Measurements from ENCODE around the gene SLC16A10.
A peak's percentile ranks its signal among the peaks of the same experiment; 100 is the strongest.

SLC16A10 gene

GRCh38 chr6:111222341-111222740 lies 135.0 kb downstream of the SLC16A10 start:
- TF ChIP-seq CTCF (IDR thresholded peaks at IDR 0.05; ENCODE audit: low read depth, low read length), result no peak
- DNase-seq (ENCODE audit: extremely low read depth, low read depth), result no peak

- TF ChIP-seq CTCF (IDR thresholded peaks at IDR 0.05; ENCODE audit: low read depth, low read length), result no peak
- DNase-seq (ENCODE audit: extremely low read depth, low read depth), result no peak
These were observed 140.8 kb downstream of the SLC16A10 start for GRCh38 chr6:111228094-111228493.

DNA sequence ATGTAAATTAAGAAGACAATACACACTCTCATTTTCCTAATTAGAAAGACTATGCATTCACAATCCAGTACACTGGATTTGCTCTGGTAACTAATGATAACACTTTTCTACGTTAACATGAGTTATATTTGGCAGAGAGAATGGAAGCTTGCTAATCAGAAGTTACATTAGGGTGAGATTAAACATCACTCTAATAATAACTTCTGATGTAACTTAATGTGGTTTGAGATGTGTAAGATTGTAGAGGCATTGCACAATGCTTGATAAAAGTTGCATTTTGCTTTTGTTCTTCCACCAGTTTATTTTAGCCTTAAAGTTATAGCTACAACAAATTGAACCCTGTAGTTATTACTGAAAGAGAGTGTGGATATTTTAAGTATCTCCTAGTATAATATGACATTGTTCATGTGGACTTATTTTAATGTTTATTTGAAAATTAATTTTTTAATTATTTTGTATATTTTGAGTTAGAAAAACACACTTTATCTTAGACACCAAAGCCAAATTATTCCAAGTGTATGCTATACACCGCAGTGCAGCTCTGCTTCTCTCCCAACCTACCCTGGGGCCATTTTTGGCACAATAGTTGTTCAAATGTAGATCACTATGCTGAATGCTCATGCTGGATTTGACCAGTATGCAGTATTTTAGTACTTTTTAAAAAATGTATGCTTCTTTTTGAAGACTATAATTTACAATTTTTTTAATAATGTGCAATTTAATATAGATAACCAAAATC lies 143.2 kb downstream of the SLC16A10 start:
- DNase-seq (ENCODE audit: extremely low read depth, low read depth), result peak; percentile 56

DNA sequence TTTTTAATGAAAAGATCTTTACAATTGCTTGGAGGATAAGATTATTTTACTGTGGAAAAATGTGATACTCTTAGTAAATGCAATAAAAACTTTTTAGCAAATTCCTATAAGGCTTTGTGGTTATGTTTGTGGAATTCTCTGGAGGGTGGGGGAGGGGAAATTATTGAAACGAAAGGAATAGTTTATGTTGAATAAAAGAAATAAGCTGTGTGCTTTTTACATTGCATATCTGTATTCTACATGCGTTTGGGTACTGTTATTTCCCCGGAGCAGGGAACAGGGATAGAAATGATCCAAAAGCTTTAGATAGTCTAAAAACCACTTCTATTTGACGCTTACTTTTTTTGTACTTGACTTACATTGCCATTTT lies 143.8 kb downstream of the SLC16A10 start:
- no peak for DNase-seq (ENCODE audit: extremely low read depth, low read depth)
- TF ChIP-seq CTCF (IDR thresholded peaks at IDR 0.05; ENCODE audit: low read depth, low read length), result no peak

More for the DNA sequence above, 143.2 kb downstream of the SLC16A10 start:
- TF ChIP-seq CTCF (IDR thresholded peaks at IDR 0.05; ENCODE audit: low read depth, low read length), result no peak

GRCh38 chr6:111237852-111238251 lies 150.5 kb downstream of the SLC16A10 start:
- no peak for DNase-seq (ENCODE audit: extremely low read depth, low read depth)
- TF ChIP-seq CTCF (IDR thresholded peaks at IDR 0.05; ENCODE audit: low read depth, low read length), result no peak

- DNase-seq (ENCODE audit: extremely low read depth, low read depth), result no peak
- no peak for TF ChIP-seq CTCF (IDR thresholded peaks at IDR 0.05; ENCODE audit: low read depth, low read length)
These were observed 151.3 kb downstream of the SLC16A10 start for GRCh38 chr6:111238464-111239119.

- TF ChIP-seq CTCF (IDR thresholded peaks at IDR 0.05; ENCODE audit: low read depth, low read length), result no peak
- no peak for DNase-seq (ENCODE audit: extremely low read depth, low read depth)
These were observed 152.2 kb downstream of the SLC16A10 start for GRCh38 chr6:111239461-111239860.

All from AG09319 (cell line).